Measurements from ENCODE around the gene PEMT. TPM values are rescaled to one million over a fixed set of nuclear protein-coding genes. Genes with fewer than 3 reads are reported as not detected.

The PEMT gene
- total RNA-seq, 1 experiment from 2014 or later, result 53.1 TPM

DNA sequence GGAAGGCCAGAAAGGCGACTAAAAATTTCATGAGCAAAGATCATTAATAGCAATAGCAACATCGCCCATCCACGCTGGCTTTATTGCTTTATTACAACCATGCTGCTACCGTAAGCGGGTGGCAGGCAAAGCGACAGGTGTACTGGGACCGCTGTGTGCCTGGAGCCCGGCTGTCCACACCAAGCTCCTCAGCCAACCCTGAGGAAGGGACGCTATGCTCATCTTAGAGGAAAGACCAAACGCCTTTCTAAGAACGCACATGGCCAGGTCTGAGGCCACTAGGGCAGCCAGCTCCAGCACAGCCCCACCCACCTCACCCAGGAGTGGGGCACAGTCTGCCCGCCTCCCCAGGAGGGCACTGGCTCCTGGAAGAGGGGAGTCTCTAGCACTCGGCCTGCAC, 28.0 kb downstream of the PEMT start:
- Mint-ChIP-seq H3K9me3 (no peaks in the 10 kb centered on the region), H3K27ac (no peak overlapping the region), H3K4me1 (peaks cover 13% of the 10 kb centered on the region), H3K4me3 (no peak overlapping the region), H3K27me3 (ENCODE audit: low read depth) (no peaks in the 10 kb centered on the region), H3K36me3 (no peaks in the 10 kb centered on the region)
- ChIA-PET CTCF (interaction anchor here (5.3 kb wide), 1 partner anchor 67 kb away, joined by 38 read pairs; the partner anchor contains the start of gene RASD1), POLR2A (interaction anchor here (1.2 kb wide), 1 partner anchor 64 kb away, joined by 4 read pairs; no protein-coding TSS in a partner anchor)
- no peak for ATAC-seq
- TF ChIP-seq OVOL2 (CRISPR knock-in tag; IDR thresholded peaks at IDR 0.05; ENCODE audit: borderline replicate concordance) (no peak), NFATC4 (CRISPR knock-in tag; IDR thresholded peaks at IDR 0.05) (no peak), CREM (CRISPR knock-in tag; IDR thresholded peaks at IDR 0.05) (no peak), ZNF512 (CRISPR knock-in tag; IDR thresholded peaks at IDR 0.05; ENCODE audit: borderline replicate concordance) (no peak), SMAD3 (CRISPR knock-in tag; IDR thresholded peaks at IDR 0.05; ENCODE audit: borderline replicate concordance) (no peak), NFE2L1 (CRISPR knock-in tag; IDR thresholded peaks at IDR 0.05) (no peak), SMAD4 (CRISPR knock-in tag; IDR thresholded peaks at IDR 0.05) (no peak), PRRX2 (CRISPR knock-in tag; IDR thresholded peaks at IDR 0.05) (no peak), ESRRA (CRISPR knock-in tag; IDR thresholded peaks at IDR 0.05; ENCODE audit: borderline replicate concordance) (no peak), ZNF671 (CRISPR knock-in tag; IDR thresholded peaks at IDR 0.05) (no peak), ZNF263 (CRISPR knock-in tag; IDR thresholded peaks at IDR 0.05; ENCODE audit: low read depth) (no peak), ATF3 (CRISPR knock-in tag; conservative IDR thresholded peaks at IDR 0.05) (no peak), ATF1 (CRISPR knock-in tag; IDR thresholded peaks at IDR 0.05) (no peak)
- TF ChIP-seq, protein P1, sequence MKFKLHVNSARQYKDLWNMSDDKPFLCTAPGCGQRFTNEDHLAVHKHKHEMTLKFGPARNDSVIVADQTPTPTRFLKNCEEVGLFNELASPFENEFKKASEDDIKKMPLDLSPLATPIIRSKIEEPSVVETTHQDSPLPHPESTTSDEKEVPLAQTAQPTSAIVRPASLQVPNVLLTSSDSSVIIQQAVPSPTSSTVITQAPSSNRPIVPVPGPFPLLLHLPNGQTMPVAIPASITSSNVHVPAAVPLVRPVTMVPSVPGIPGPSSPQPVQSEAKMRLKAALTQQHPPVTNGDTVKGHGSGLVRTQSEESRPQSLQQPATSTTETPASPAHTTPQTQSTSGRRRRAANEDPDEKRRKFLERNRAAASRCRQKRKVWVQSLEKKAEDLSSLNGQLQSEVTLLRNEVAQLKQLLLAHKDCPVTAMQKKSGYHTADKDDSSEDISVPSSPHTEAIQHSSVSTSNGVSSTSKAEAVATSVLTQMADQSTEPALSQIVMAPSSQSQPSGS (CRISPR knock-in tag; IDR thresholded peaks at IDR 0.05; ENCODE audit: borderline replicate concordance, low read depth), result no peak
- TF ChIP-seq, protein P2, sequence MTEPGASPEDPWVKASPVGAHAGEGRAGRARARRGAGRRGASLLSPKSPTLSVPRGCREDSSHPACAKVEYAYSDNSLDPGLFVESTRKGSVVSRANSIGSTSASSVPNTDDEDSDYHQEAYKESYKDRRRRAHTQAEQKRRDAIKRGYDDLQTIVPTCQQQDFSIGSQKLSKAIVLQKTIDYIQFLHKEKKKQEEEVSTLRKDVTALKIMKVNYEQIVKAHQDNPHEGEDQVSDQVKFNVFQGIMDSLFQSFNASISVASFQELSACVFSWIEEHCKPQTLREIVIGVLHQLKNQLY (CRISPR knock-in tag; IDR thresholded peaks at IDR 0.05), result no peak
- TF ChIP-seq, protein P3, sequence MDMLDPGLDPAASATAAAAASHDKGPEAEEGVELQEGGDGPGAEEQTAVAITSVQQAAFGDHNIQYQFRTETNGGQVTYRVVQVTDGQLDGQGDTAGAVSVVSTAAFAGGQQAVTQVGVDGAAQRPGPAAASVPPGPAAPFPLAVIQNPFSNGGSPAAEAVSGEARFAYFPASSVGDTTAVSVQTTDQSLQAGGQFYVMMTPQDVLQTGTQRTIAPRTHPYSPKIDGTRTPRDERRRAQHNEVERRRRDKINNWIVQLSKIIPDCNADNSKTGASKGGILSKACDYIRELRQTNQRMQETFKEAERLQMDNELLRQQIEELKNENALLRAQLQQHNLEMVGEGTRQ (CRISPR knock-in tag; IDR thresholded peaks at IDR 0.05), result no peak
- DNase-seq (ENCODE audit: low spot score), result no peak

DNA sequence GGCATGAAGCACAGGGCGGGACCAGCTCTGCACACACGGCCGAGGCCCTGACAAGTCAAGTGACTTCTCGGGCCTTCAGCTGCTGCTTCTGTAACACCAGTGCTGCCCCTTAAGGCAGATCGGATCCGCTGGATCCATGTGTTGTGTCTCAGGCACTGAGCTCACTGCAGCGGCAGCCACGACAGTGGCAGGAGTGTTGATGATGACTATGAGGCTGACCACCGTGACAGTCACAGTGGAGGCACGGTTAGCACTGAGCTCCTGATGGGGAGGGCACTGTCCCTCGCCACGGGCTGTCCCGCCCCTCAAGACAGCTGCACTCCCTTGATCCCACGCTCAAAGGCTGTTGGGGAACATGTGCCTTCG, 29.4 kb downstream of the PEMT start:
- no peaks in the 10 kb centered on the region for H3K27me3 Mint-ChIP-seq (ENCODE audit: low read depth)
- ATAC-seq, result no peak
- H3K4me1 Mint-ChIP-seq, result peaks cover 13% of the 10 kb centered on the region
- POLR2A ChIA-PET, result no interaction called here
- no peak overlapping the region for H3K4me3 Mint-ChIP-seq
- H3K27ac Mint-ChIP-seq, result no peak overlapping the region
- no peaks in the 10 kb centered on the region for H3K9me3 Mint-ChIP-seq
- CTCF ChIA-PET, result interaction anchor here (0.8 to 5.3 kb wide), 3 partner anchors 33 to 571 kb away, joined by 3 to 38 read pairs (median 3); partner anchors contain the start of gene RASD1
- no peaks in the 10 kb centered on the region for H3K36me3 Mint-ChIP-seq
- no peak for DNase-seq (ENCODE audit: low spot score)
- TF ChIP-seq CREB1 (CRISPR knock-in tag; IDR thresholded peaks at IDR 0.05) (no peak), ZNF396 (CRISPR knock-in tag; IDR thresholded peaks at IDR 0.05; ENCODE audit: borderline replicate concordance) (no peak), ZNF425 (CRISPR knock-in tag; conservative IDR thresholded peaks at IDR 0.05) (no peak), ZBTB21 (CRISPR knock-in tag; IDR thresholded peaks at IDR 0.05; ENCODE audit: borderline replicate concordance) (no peak), IRF2 (CRISPR knock-in tag; IDR thresholded peaks at IDR 0.05; ENCODE audit: borderline replicate concordance, low read depth) (no peak), E2F5 (CRISPR knock-in tag; IDR thresholded peaks at IDR 0.05) (no peak)
- TF ChIP-seq, protein P4, sequence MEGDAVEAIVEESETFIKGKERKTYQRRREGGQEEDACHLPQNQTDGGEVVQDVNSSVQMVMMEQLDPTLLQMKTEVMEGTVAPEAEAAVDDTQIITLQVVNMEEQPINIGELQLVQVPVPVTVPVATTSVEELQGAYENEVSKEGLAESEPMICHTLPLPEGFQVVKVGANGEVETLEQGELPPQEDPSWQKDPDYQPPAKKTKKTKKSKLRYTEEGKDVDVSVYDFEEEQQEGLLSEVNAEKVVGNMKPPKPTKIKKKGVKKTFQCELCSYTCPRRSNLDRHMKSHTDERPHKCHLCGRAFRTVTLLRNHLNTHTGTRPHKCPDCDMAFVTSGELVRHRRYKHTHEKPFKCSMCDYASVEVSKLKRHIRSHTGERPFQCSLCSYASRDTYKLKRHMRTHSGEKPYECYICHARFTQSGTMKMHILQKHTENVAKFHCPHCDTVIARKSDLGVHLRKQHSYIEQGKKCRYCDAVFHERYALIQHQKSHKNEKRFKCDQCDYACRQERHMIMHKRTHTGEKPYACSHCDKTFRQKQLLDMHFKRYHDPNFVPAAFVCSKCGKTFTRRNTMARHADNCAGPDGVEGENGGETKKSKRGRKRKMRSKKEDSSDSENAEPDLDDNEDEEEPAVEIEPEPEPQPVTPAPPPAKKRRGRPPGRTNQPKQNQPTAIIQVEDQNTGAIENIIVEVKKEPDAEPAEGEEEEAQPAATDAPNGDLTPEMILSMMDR (IDR thresholded peaks at IDR 0.05), result no peak
- TF ChIP-seq, protein P5, sequence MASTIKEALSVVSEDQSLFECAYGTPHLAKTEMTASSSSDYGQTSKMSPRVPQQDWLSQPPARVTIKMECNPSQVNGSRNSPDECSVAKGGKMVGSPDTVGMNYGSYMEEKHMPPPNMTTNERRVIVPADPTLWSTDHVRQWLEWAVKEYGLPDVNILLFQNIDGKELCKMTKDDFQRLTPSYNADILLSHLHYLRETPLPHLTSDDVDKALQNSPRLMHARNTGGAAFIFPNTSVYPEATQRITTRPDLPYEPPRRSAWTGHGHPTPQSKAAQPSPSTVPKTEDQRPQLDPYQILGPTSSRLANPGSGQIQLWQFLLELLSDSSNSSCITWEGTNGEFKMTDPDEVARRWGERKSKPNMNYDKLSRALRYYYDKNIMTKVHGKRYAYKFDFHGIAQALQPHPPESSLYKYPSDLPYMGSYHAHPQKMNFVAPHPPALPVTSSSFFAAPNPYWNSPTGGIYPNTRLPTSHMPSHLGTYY (CRISPR knock-in tag; IDR thresholded peaks at IDR 0.05), result no peak
- TF ChIP-seq, protein P6, sequence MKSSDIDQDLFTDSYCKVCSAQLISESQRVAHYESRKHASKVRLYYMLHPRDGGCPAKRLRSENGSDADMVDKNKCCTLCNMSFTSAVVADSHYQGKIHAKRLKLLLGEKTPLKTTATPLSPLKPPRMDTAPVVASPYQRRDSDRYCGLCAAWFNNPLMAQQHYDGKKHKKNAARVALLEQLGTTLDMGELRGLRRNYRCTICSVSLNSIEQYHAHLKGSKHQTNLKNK (CRISPR knock-in tag; IDR thresholded peaks at IDR 0.05), result no peak

Data from WTC11 (cell line).